Loucy (cell line): Measurements from ENCODE around the gene DLG1.

ENCODE experiments used
- EZH2phosphoT487 ChIP-seq: fragments of 200-600 bp; IDR thresholded peaks from 2 replicates; pipeline ENCODE4 v1.6.1; 2018; ENCODE audit warnings: antibody characterized with exemption, mild to moderate bottlenecking, moderate library complexity, borderline replicate concordance
- TF ChIP-seq, protein P1 (sequence below): fragments of 200-600 bp; sonication (generic); conservative IDR thresholded peaks from 2 replicates; pipeline ENCODE4 v1.5.1; 2014; ENCODE audit warnings: mild to moderate bottlenecking, antibody characterized with exemption, low read length

DNA sequence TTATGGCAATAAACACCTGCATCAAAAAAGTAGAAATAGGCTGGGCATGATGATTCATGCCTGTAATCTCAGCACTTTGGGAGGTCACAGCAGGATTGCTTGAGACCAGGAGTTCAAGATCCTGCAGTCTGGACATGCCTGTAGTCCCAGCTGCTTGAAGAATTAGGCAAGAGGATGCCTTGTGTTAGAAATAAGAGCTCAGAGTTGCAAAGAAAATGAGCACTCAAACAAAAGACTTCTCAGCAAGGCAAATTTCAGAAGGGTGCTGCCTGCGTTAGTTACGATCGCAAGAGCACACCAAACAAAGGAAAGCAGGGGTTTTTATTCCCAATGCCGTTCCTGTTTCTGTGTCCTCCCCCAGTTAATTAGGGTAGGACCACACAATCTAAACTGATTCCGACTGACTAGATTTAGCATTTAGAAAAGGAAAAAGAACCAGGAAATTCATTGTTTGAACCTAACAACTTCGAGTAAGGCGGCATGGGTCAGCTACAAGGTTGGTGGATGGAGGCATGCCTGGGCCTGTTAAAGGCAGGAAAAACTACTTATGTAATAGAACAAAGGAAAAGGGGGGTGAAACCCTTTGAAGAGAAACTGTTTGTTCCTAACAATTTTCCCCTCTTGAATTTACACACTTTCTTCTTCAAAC lies 55.5 kb downstream of the DLG1 start:
- no peak for TF ChIP-seq EZH2phosphoT487
- TF ChIP-seq, protein P1, sequence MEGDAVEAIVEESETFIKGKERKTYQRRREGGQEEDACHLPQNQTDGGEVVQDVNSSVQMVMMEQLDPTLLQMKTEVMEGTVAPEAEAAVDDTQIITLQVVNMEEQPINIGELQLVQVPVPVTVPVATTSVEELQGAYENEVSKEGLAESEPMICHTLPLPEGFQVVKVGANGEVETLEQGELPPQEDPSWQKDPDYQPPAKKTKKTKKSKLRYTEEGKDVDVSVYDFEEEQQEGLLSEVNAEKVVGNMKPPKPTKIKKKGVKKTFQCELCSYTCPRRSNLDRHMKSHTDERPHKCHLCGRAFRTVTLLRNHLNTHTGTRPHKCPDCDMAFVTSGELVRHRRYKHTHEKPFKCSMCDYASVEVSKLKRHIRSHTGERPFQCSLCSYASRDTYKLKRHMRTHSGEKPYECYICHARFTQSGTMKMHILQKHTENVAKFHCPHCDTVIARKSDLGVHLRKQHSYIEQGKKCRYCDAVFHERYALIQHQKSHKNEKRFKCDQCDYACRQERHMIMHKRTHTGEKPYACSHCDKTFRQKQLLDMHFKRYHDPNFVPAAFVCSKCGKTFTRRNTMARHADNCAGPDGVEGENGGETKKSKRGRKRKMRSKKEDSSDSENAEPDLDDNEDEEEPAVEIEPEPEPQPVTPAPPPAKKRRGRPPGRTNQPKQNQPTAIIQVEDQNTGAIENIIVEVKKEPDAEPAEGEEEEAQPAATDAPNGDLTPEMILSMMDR, result no peak
